ENCODE measurements around the gene BBS4.
"Not testable (repeated sequence)": the region's sequence is repeated elsewhere in the genome, so short reads cannot be mapped to it uniquely, and the experiment has no call there.

Gene BBS4

GRCh38 chr15:72685925-72686794 is at the start of gene BBS4, which contains the start of gene HIGD2B:
TSS of gene BBS4 (plus strand) at chr15:72686207. CDS start at chr15:72686228, 21 bp downstream.
TSS of gene HIGD2B (minus strand) at chr15:72686182. CDS start at chr15:72676374, 9,808 bp downstream.
- DNase-seq = peak; percentile 86

GRCh38 chr15:72636519-72637282 is 49.3 kb upstream of the BBS4 start:
- peak; percentile 83 for DNase-seq

GRCh38 chr15:72639759-72640483 is 46.1 kb upstream of the BBS4 start:
- not testable (repeated sequence) for DNase-seq

- not testable (repeated sequence) for DNase-seq
These were observed 43.7 kb upstream of the BBS4 start for GRCh38 chr15:72642271-72642670.

GRCh38 chr15:72648631-72649253 is 37.3 kb upstream of the BBS4 start:
- DNase-seq = not testable (repeated sequence)

- not testable (repeated sequence) for DNase-seq
These were observed 31.6 kb upstream of the BBS4 start, which contains the start of gene GOLGA6B for GRCh38 chr15:72654397-72654796. TSS of gene GOLGA6B (plus strand) at chr15:72654697. CDS start at chr15:72654738, 41 bp downstream.

- DNase-seq = not testable (repeated sequence)
These were observed 30.0 kb upstream of the BBS4 start for GRCh38 chr15:72656014-72656413.

- DNase-seq = not testable (repeated sequence)
These were observed 24.9 kb upstream of the BBS4 start for GRCh38 chr15:72661081-72661480.

- not testable (repeated sequence) for DNase-seq
These were observed 22.1 kb upstream of the BBS4 start for GRCh38 chr15:72663931-72664330.

- not testable (repeated sequence) for DNase-seq
These were observed 20.3 kb upstream of the BBS4 start for GRCh38 chr15:72665706-72666105.

GRCh38 chr15:72669803-72670202 is 16.2 kb upstream of the BBS4 start:
- not testable (repeated sequence) for DNase-seq

- peak; percentile 28 for DNase-seq
These were observed 15.2 kb upstream of the BBS4 start for GRCh38 chr15:72670656-72671352.

GRCh38 chr15:72671525-72671924 is 14.5 kb upstream of the BBS4 start:
- DNase-seq = no peak

- no peak for DNase-seq
These were observed 9.2 kb upstream of the BBS4 start for GRCh38 chr15:72676838-72677237.

- DNase-seq = no peak
These were observed 5.1 kb upstream of the BBS4 start for GRCh38 chr15:72680931-72681330.

- DNase-seq = no peak
These were observed 3.2 kb upstream of the BBS4 start for GRCh38 chr15:72682772-72683171.

- DNase-seq = no peak
These were observed 594 bp upstream of the BBS4 start for GRCh38 chr15:72685301-72685924.

GRCh38 chr15:72688697-72689096 is 2.7 kb downstream of the BBS4 start:
- DNase-seq = no peak

GRCh38 chr15:72690938-72691337 is 4.9 kb downstream of the BBS4 start:
- DNase-seq = no peak

- DNase-seq = no peak
These were observed 12.9 kb downstream of the BBS4 start for GRCh38 chr15:72698938-72699337.

- no peak for DNase-seq
These were observed 14.1 kb downstream of the BBS4 start for GRCh38 chr15:72700076-72700475.
